Eye (tissue), 1 donor: ENCODE data around the gene HSPA14.
A peak's percentile ranks its signal among the peaks of the same experiment; 100 is the strongest.
"Not testable (repeated sequence)": the region's sequence is repeated elsewhere in the genome, so short reads cannot be mapped to it uniquely, and the experiment has no call there.

Experiments used
- DNase-seq: peaks from one replicate; pipeline ENCODE4 v3.0.0-alpha.2; 2015

The HSPA14 gene

GRCh38 chr10:14884082-14884481 is 46.0 kb downstream of the HSPA14 start:
- DNase-seq, result no peak

- DNase-seq, result no peak
These were observed 51.2 kb downstream of the HSPA14 start for GRCh38 chr10:14889318-14889717.

GRCh38 chr10:14891151-14891550 is 53.0 kb downstream of the HSPA14 start:
- no peak for DNase-seq

GRCh38 chr10:14904316-14904732 is 66.2 kb downstream of the HSPA14 start:
- DNase-seq, result peak; percentile 51

GRCh38 chr10:14904864-14905263 is 66.8 kb downstream of the HSPA14 start:
- no peak for DNase-seq

- DNase-seq, result no peak
These were observed 67.8 kb downstream of the HSPA14 start for GRCh38 chr10:14905890-14906289.

GRCh38 chr10:14906765-14907164 is 68.7 kb downstream of the HSPA14 start:
- no peak for DNase-seq

GRCh38 chr10:14907591-14907990 is 69.5 kb downstream of the HSPA14 start:
- not testable (repeated sequence) for DNase-seq

- DNase-seq, result no peak
These were observed 71.0 kb downstream of the HSPA14 start for GRCh38 chr10:14909101-14909500.

GRCh38 chr10:14910953-14911352 is 72.8 kb downstream of the HSPA14 start:
- no peak for DNase-seq

- DNase-seq, result no peak
These were observed 73.7 kb downstream of the HSPA14 start for GRCh38 chr10:14911801-14912200.

- DNase-seq, result peak; percentile 15
These were observed 78.5 kb downstream of the HSPA14 start for GRCh38 chr10:14916600-14916999.

- no peak for DNase-seq
These were observed 79.7 kb downstream of the HSPA14 start for GRCh38 chr10:14917827-14918226.

GRCh38 chr10:14918964-14919363 is 80.9 kb downstream of the HSPA14 start:
- no peak for DNase-seq
